Keratinocyte (primary cell): ENCODE measurements around the gene ADGRV1.

Experiments used
- EZH2 ChIP-seq: IDR thresholded peaks from one replicate; pipeline ENCODE4 v1.6.1; 2012; ENCODE audit warnings: inconsistent platforms, mild to moderate bottlenecking, low read length, moderate library complexity
- TF ChIP-seq, protein P1 (sequence below), 3 experiments: IDR thresholded peaks in 1 of 3; conservative IDR thresholded peaks in 1 of 3; optimal IDR thresholded peaks in 1 of 3; 2 replicates in 2 of 3; 3 replicates in 1 of 3; pipeline versions ENCODE3 to v1.5.1; 2011; ENCODE audit warnings: low read length in 3 of 3, mild to moderate bottlenecking in 3 of 3, moderate library complexity in 2 of 3, control low read depth in 1 of 3, inconsistent platforms in 1 of 3; ENCODE audit not compliant: insufficient read depth in 2 of 3; ENCODE audit errors: extremely low read depth in 1 of 3

DNA sequence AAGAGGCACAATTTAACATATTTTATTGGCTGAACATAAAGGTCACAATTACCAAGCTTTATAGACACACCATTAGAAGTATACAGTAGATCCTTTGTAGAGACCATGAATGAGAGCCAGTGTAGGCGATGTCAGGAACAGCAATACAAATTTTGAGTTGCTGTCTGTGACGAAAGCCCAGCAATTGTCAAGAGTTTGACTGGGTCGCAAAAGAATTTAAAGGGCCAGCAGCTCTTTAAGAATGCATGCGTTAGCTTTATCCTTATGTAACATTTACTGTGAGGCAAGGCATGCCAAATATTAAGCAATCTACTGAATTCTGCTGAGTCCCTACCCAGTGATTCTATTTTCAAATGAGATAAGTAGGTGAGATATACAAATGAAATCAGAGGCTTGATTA is 587.6 kb downstream of the ADGRV1 start:
- TF ChIP-seq, protein P1, sequence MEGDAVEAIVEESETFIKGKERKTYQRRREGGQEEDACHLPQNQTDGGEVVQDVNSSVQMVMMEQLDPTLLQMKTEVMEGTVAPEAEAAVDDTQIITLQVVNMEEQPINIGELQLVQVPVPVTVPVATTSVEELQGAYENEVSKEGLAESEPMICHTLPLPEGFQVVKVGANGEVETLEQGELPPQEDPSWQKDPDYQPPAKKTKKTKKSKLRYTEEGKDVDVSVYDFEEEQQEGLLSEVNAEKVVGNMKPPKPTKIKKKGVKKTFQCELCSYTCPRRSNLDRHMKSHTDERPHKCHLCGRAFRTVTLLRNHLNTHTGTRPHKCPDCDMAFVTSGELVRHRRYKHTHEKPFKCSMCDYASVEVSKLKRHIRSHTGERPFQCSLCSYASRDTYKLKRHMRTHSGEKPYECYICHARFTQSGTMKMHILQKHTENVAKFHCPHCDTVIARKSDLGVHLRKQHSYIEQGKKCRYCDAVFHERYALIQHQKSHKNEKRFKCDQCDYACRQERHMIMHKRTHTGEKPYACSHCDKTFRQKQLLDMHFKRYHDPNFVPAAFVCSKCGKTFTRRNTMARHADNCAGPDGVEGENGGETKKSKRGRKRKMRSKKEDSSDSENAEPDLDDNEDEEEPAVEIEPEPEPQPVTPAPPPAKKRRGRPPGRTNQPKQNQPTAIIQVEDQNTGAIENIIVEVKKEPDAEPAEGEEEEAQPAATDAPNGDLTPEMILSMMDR (optimal IDR thresholded peaks at IDR 0.05 in 1 of 3, IDR thresholded peaks at IDR 0.05 in 1 of 3, conservative IDR thresholded peaks at IDR 0.05 in 1 of 3; ENCODE audit: extremely low read depth in 1 of 3, insufficient read depth in 2 of 3, low read length in 3 of 3): no peak
- no peak for TF ChIP-seq EZH2
